Lung (tissue), 12 donors: Measurements from ENCODE around the gene DCTN5. TPM values are rescaled to one million over a fixed set of nuclear protein-coding genes. Genes with fewer than 3 reads are reported as not detected.

Source experiments
- ATAC-seq: fragments of 200-7000 bp; cut with Tn5 transposase; one replicate; pipeline ENCODE4 v1.9.1; 2020; ENCODE audit warnings: moderate number of reproducible peaks; ENCODE audit not compliant: insufficient read depth, low FRiP score
- DNase-seq, 3 donors: peaks; one replicate each; pipeline ENCODE4 v3.0.0-alpha.2; 2013 to 2017
- H3K27ac ChIP-seq, 2 donors: one replicate each; pipeline ENCODE4 v1.5.1; 2013; ENCODE audit warnings: mild to moderate bottlenecking in 2 of 2, moderate library complexity in 2 of 2, control low read depth in 1 of 2, inconsistent platforms in 1 of 2, low read depth in 1 of 2, low read length in 1 of 2
- H3K27me3 ChIP-seq, 3 donors: one replicate each; pipeline ENCODE4 v1.5.1; 2013; ENCODE audit warnings: low read length in 2 of 3; ENCODE audit not compliant: control insufficient read depth in 3 of 3, insufficient read depth in 3 of 3
- H3K36me3 ChIP-seq, 4 donors: one replicate each; pipeline ENCODE4 v1.5.1; 2013; ENCODE audit warnings: low read length in 4 of 4, mild to moderate bottlenecking in 1 of 4, moderate library complexity in 1 of 4; ENCODE audit not compliant: control insufficient read depth in 4 of 4, insufficient read depth in 4 of 4
- H3K4me1 ChIP-seq, 5 donors: one replicate each; pipeline ENCODE4 v1.5.1; 2013; ENCODE audit warnings: low read length in 5 of 5, mild to moderate bottlenecking in 2 of 5, moderate library complexity in 1 of 5; ENCODE audit not compliant: control insufficient read depth in 5 of 5, insufficient read depth in 5 of 5
- H3K4me3 ChIP-seq: one replicate; pipeline ENCODE4 v1.5.1; 2013; ENCODE audit warnings: mild to moderate bottlenecking, control low read depth, moderate library complexity
- H3K9ac ChIP-seq, 2 donors: one replicate each; pipeline ENCODE4 v1.5.1; 2013; ENCODE audit warnings: low read length in 2 of 2, control low read depth in 1 of 2; ENCODE audit not compliant: insufficient read depth in 1 of 2
- H3K9me3 ChIP-seq, 4 donors: one replicate each; pipeline ENCODE4 v1.5.1; 2013; ENCODE audit warnings: low read length in 3 of 4, mild to moderate bottlenecking in 1 of 4, moderate library complexity in 1 of 4; ENCODE audit not compliant: control insufficient read depth in 4 of 4, insufficient read depth in 3 of 4
- CTCF ChIP-seq: IDR thresholded peaks from 2 replicates; pipeline ENCODE4 v1.5.1; 2012; ENCODE audit warnings: mild to moderate bottlenecking; ENCODE audit errors: control extremely low read depth, extremely low read depth
- WGBS, 2 donors: extraction: QIAGEN DNeasy Blood & Tissue Kit; methylation state at CpG; one replicate each; pipeline ENCODE4 v1.1.7; 2013; 5-methylcytosine and 5-hydroxymethylcytosine counted together
- polyA plus RNA-seq, 2 donors: library from polyadenylated mRNA; stranded (reverse); fragments of 200-250 nt; gene quantifications; one replicate each; pipeline ENCODE4 v1.2.1, GENCODE V29; 2013
- total RNA-seq, 2 donors: library from RNA; depleted of rRNA in 1 of 2; stranded (reverse); fragments of >200 nt in 1 of 2; gene quantifications; one replicate each; pipeline ENCODE4 v1.2.1, GENCODE V29; 2014 to 2021
- donor health status: control.
- donor health status: control.
- donor health status: Bipolar disorder and iron deficiency.
- donor health status: healthy.
- donor health status: DM: yes; HTN: yes; CAD: no.

The DCTN5 gene
- total and polyA plus RNA-seq, 4 donors = 10.5 to 46.2 (median 34.7) TPM

DNA sequence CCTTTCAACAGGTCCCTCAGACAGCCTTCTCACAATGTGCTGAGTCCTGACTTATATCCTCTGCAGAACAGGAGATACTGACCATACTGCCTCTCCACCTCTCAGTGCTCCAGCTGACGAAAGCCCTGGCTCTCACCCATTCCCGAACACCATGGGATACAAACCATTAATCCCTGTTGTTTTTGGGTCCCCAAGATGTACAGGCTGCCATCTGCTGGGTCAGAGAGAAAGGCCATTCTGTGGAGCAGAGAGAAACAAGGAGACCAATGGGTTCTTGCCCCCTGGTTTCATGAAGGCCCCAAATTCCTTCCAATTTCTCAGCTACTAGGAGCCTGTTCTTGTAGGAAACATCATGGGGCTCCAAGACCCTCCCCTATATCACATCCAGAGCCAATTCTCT is 68.7 kb downstream of the DCTN5 start:
- H3K36me3 ChIP-seq = no peaks in the 10 kb centered on the region
- H3K9ac ChIP-seq = no peak overlapping the region
- no peak overlapping the region for H3K4me3 ChIP-seq
- H3K9me3 ChIP-seq = peaks cover 0 to 22% (median 4%) of the 10 kb centered on the region in 4 donors
- H3K4me1 ChIP-seq = peaks cover 0 to 4% (median 0%) of the 10 kb centered on the region in 5 donors
- WGBS, 2 donors = 80 to 83% methylated on average over 2 of the region's 2 CpGs
- DNase-seq = no peak
- TF ChIP-seq CTCF = no peak
- no peak overlapping the region for H3K27ac ChIP-seq
- no peak for ATAC-seq
- peaks cover 0 to 22% (median 21%) of the 10 kb centered on the region in 3 donors for H3K27me3 ChIP-seq

DNA sequence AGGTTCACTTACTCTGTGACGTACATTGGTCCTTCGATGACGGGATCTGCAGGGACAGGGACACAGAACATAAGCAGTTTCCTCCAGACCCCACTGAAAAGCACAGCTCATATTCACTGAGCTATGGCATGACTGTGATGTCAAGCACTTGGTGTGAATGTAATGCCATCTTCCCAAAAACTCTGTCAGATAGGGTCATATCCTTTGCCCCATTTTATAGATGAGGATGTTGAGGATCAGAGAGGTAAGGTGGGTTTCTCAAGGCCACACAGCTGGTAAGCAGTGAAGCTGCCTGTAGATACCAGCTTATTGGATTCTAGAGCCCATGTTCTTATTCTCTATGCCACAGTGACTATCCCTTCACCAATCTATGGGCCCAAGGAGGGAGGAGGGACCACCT is 69.2 kb downstream of the DCTN5 start:
- Histone ChIP-seq H3K27ac (no peak overlapping the region), H3K27me3 (peaks cover 0 to 23% (median 21%) of the 10 kb centered on the region in 3 donors), H3K9ac (no peak overlapping the region), H3K36me3 (no peaks in the 10 kb centered on the region), H3K9me3 (peaks cover 0 to 22% (median 4%) of the 10 kb centered on the region in 4 donors), H3K4me3 (no peak overlapping the region), H3K4me1 (peaks cover 0 to 4% (median 0%) of the 10 kb centered on the region in 5 donors)
- ATAC-seq (no peak), DNase-seq (no peak)
- no peak for TF ChIP-seq CTCF
- 93 to 99% methylated on average over 3 of the region's 3 CpGs for WGBS, 2 donors

GRCh38 chr16:23711785-23712184 is 70.5 kb downstream of the DCTN5 start:
- Histone ChIP-seq H3K9me3 (peaks cover 0 to 22% (median 4%) of the 10 kb centered on the region in 4 donors), H3K36me3 (no peaks in the 10 kb centered on the region), H3K27ac (no peak overlapping the region), H3K27me3 (peaks cover 0 to 25% (median 21%) of the 10 kb centered on the region in 3 donors), H3K4me1 (peaks cover 0 to 4% (median 0%) of the 10 kb centered on the region in 5 donors), H3K9ac (no peak overlapping the region), H3K4me3 (no peak overlapping the region)
- ATAC-seq (no peak), DNase-seq (no peak)
- 56 to 67% methylated on average over 4 of the region's 4 CpGs for WGBS, 2 donors
- TF ChIP-seq CTCF = no peak

GRCh38 chr16:23712976-23713375 is 71.7 kb downstream of the DCTN5 start, which contains the start of gene ERN2:
Gene ERN2 (minus strand): TSS chr16:23713222. CDS start chr16:23713187, 35 bp downstream.
- TF ChIP-seq CTCF = no peak
- peaks cover 0 to 4% (median 0%) of the 10 kb centered on the region in 5 donors for H3K4me1 ChIP-seq
- ATAC-seq (no peak), DNase-seq (no peak)
- no peak within 1 kb of the TSS for H3K27ac ChIP-seq
- H3K9ac ChIP-seq = no peak within 1 kb of the TSS
- no peak within 1 kb of the TSS for H3K4me3 ChIP-seq
- H3K9me3 ChIP-seq = peaks cover 0 to 18% (median 4%) of the 10 kb centered on the region in 4 donors
- peaks cover 0 to 28% (median 23%) of the 10 kb centered on the region in 3 donors for H3K27me3 ChIP-seq
- no peaks in the 10 kb centered on the region for H3K36me3 ChIP-seq
- 4 to 7% methylated on average over 37 of the region's 37 CpGs for WGBS, 2 donors
